Upper lobe of left lung (tissue), 4 donors: ENCODE data around the gene ASMTL.

Experiments
- POLR2AphosphoS5 ChIP-seq, 2 donors: sonication (generic); formaldehyde crosslinking; IDR thresholded peaks; one replicate each; pipeline ENCODE4 v1.5.1; 2017; ENCODE audit warnings: antibody characterized with exemption in 2 of 2
- TF ChIP-seq, protein P1 (sequence below), 6 experiments: fragments of 450-650 bp in 4 of 6; fragments of 200-600 bp in 2 of 6; sonication (generic) in 2 of 6; IDR thresholded peaks; one replicate each; pipeline ENCODE4 v1.5.1; 2016 to 2019; ENCODE audit warnings: antibody characterized with exemption in 6 of 6

DNA sequence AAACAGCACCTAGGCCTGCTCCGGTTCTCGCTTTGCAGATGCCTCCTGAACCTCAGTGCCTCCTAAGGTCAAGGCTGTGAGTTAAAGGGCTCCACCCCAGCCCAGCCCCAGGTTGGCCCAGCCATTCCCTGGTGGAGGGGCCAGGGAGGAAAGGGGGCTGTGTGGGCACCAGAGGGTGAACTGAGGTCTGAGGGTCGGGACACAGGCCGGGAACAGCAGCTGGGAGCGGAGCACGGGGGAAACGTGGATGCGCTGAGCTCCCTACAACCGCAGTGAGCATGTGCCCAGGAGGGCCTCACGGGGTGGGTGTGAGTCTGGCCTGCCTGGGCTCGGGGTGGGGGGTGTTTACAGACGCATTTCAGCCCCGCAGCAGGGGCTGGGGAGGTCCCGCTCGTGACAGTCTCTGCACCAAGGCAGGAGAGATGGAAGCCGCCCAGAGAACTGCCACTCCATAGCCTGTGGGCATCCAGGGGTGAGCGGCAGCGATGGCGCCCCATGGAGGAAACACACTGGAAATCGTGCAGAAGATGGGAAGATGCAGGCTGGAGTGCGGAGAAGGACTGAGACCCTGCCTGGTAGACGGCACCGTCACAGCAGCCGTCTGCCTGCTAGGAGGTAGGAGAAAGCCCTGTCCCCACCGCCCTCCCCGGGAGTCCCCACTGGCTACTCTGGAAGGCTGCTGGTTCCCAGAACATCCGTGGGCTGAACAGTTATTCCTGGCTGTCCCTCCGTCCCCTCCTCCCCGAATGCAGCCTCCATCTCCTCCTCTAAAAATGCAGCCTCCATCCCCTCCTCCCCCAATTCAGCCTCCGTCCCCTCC lies 50.9 kb downstream of the ASMTL start:
- TF ChIP-seq, protein P1, sequence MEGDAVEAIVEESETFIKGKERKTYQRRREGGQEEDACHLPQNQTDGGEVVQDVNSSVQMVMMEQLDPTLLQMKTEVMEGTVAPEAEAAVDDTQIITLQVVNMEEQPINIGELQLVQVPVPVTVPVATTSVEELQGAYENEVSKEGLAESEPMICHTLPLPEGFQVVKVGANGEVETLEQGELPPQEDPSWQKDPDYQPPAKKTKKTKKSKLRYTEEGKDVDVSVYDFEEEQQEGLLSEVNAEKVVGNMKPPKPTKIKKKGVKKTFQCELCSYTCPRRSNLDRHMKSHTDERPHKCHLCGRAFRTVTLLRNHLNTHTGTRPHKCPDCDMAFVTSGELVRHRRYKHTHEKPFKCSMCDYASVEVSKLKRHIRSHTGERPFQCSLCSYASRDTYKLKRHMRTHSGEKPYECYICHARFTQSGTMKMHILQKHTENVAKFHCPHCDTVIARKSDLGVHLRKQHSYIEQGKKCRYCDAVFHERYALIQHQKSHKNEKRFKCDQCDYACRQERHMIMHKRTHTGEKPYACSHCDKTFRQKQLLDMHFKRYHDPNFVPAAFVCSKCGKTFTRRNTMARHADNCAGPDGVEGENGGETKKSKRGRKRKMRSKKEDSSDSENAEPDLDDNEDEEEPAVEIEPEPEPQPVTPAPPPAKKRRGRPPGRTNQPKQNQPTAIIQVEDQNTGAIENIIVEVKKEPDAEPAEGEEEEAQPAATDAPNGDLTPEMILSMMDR (IDR thresholded peaks at IDR 0.05) = no peak
- TF ChIP-seq POLR2AphosphoS5 (IDR thresholded peaks at IDR 0.05) = no peak
